Mesenchymal stem cell (in vitro differentiated cells and primary cell): ENCODE results near the gene KCTD12. TPM values are rescaled to one million over a fixed set of nuclear protein-coding genes. Genes with fewer than 3 reads are reported as not detected.

Experiments
- DNase-seq: peaks from one replicate; pipeline ENCODE4 v3.0.0-alpha.2; 2013
- H2AFZ ChIP-seq: one replicate; pipeline ENCODE4 v1.6.1; 2013; ENCODE audit warnings: low read depth, mild to moderate bottlenecking, control low read depth, inconsistent platforms, low read length, moderate library complexity
- H2AK5ac ChIP-seq: 2 replicates; pipeline ENCODE4 v1.6.1; 2013; ENCODE audit warnings: low read length, moderate library complexity, mild to moderate bottlenecking, inconsistent platforms; ENCODE audit not compliant: severe bottlenecking
- H2BK120ac ChIP-seq: one replicate; pipeline ENCODE4 v1.6.1; 2013; ENCODE audit warnings: low read depth, mild to moderate bottlenecking, inconsistent platforms, low read length, moderate library complexity
- H2BK12ac ChIP-seq, 2 experiments: one replicate each; pipeline ENCODE4 v1.6.1; 2013; ENCODE audit warnings: inconsistent platforms in 2 of 2, low read length in 2 of 2, mild to moderate bottlenecking in 2 of 2, moderate library complexity in 2 of 2, control low read depth in 1 of 2
- H2BK15ac ChIP-seq: one replicate; pipeline ENCODE4 v1.6.1; 2013; ENCODE audit warnings: mild to moderate bottlenecking, low read depth, inconsistent platforms; ENCODE audit not compliant: poor library complexity, severe bottlenecking
- H2BK5ac ChIP-seq: 2 replicates; pipeline ENCODE4 v1.6.1; 2013; ENCODE audit warnings: low read depth, mild to moderate bottlenecking, low read length, control low read depth, inconsistent platforms; ENCODE audit not compliant: poor library complexity, severe bottlenecking
- H3K14ac ChIP-seq, 2 experiments: one replicate each; pipeline ENCODE4 v1.6.1; 2013; ENCODE audit warnings: inconsistent platforms in 2 of 2, low read length in 2 of 2, control low read depth in 1 of 2, mild to moderate bottlenecking in 1 of 2, moderate library complexity in 1 of 2
- H3K18ac ChIP-seq, 2 experiments: one replicate each; pipeline ENCODE4 v1.6.1; 2013; ENCODE audit warnings: inconsistent platforms in 2 of 2, low read length in 2 of 2, control low read depth in 1 of 2, low read depth in 1 of 2, mild to moderate bottlenecking in 1 of 2
- H3K23ac ChIP-seq, 2 experiments: one replicate each; pipeline ENCODE4 v1.6.1; 2013; ENCODE audit warnings: inconsistent platforms in 2 of 2, low read length in 2 of 2, mild to moderate bottlenecking in 2 of 2, moderate library complexity in 2 of 2, control low read depth in 1 of 2
- H3K27ac ChIP-seq: 2 replicates; pipeline ENCODE4 v1.5.1; 2013; ENCODE audit warnings: mild to moderate bottlenecking, moderate library complexity, low read length, control low read depth, inconsistent platforms; ENCODE audit not compliant: poor library complexity, severe bottlenecking
- H3K27me3 ChIP-seq, 2 experiments: 2 replicates each; pipeline versions ENCODE4 v1.6.1 to v1.7.0; 2013; ENCODE audit warnings: low read length in 2 of 2, mild to moderate bottlenecking in 2 of 2, moderate library complexity in 2 of 2, control low read depth in 1 of 2, inconsistent platforms in 1 of 2; ENCODE audit not compliant: control insufficient read depth in 1 of 2, insufficient read depth in 1 of 2
- H3K36me3 ChIP-seq, 2 experiments: 2 replicates each; pipeline versions ENCODE4 v1.6.1 to v1.7.0; 2013; ENCODE audit warnings: low read length in 2 of 2, control low read depth in 1 of 2, inconsistent platforms in 1 of 2, low read depth in 1 of 2, mild to moderate bottlenecking in 1 of 2; ENCODE audit not compliant: insufficient read depth in 2 of 2, control insufficient read depth in 1 of 2
- H3K4ac ChIP-seq, 2 experiments: one replicate each; pipeline ENCODE4 v1.6.1; 2013; ENCODE audit warnings: inconsistent platforms in 2 of 2, low read length in 2 of 2, mild to moderate bottlenecking in 2 of 2, moderate library complexity in 2 of 2, control low read depth in 1 of 2, low read depth in 1 of 2
- H3K4me1 ChIP-seq: 2 replicates; pipeline ENCODE4 v1.6.1; 2013; ENCODE audit warnings: low read depth, low read length, control low read depth; ENCODE audit not compliant: control insufficient read depth, insufficient read depth
- H3K4me2 ChIP-seq: 2 replicates; pipeline ENCODE4 v1.6.1; 2013; ENCODE audit warnings: low read length, mild to moderate bottlenecking, inconsistent platforms; ENCODE audit not compliant: poor library complexity, severe bottlenecking
- H3K4me3 ChIP-seq, 2 experiments: 2 replicates each; pipeline versions ENCODE4 v1.5.1 to v1.7.0; 2013; ENCODE audit warnings: low read length in 2 of 2, mild to moderate bottlenecking in 2 of 2, control low read depth in 1 of 2, low read depth in 1 of 2; ENCODE audit not compliant: insufficient read depth in 1 of 2
- H3K79me1 ChIP-seq: replicated peaks from 2 replicates; pipeline ENCODE4 v1.6.1; 2013; ENCODE audit warnings: mild to moderate bottlenecking, control low read depth, low read length, inconsistent platforms; ENCODE audit not compliant: poor library complexity, severe bottlenecking
- H3K9ac ChIP-seq: 2 replicates; pipeline ENCODE4 v1.7.0; 2013; ENCODE audit warnings: mild to moderate bottlenecking, low read length, moderate library complexity
- H3K9me3 ChIP-seq: 2 replicates; pipeline ENCODE4 v1.7.0; 2013; ENCODE audit warnings: mild to moderate bottlenecking, low read length; ENCODE audit not compliant: control insufficient read depth
- H4K8ac ChIP-seq: one replicate; pipeline ENCODE4 v1.6.1; 2013; ENCODE audit warnings: inconsistent platforms, mild to moderate bottlenecking, low read length, moderate library complexity
- H4K91ac ChIP-seq: one replicate; pipeline ENCODE4 v1.6.1; 2013; ENCODE audit warnings: mild to moderate bottlenecking, low read length, inconsistent platforms
- WGBS: methylation state at CpG from one replicate; pipeline ENCODE4 v1.1.7; 2013; ENCODE audit warnings: mixed read lengths; 5-methylcytosine and 5-hydroxymethylcytosine counted together
- polyA plus RNA-seq, 2 experiments: library from polyadenylated mRNA; stranded (reverse); fragments of 200-250 nt; gene quantifications; one replicate each; pipeline ENCODE4 v1.2.3, GENCODE V29; 2013

The KCTD12 gene
- 51.9 TPM for polyA plus RNA-seq (2013, experiment 1 of 2)
- 53.8 TPM for polyA plus RNA-seq (2013, experiment 2 of 2)

GRCh38 chr13:76886292-76887075 lies at the start of gene KCTD12:
Gene KCTD12, minus strand, starts transcription at chr13:76886405. Its CDS starts 257 bp downstream, at chr13:76886148.
- 1% methylated on average over 37 of the region's 83 CpGs for WGBS
- peak within 1 kb of the TSS; percentile 73 for H4K8ac ChIP-seq
- peak within 1 kb of the TSS; percentile 48 to 95 for H3K4ac ChIP-seq
- no peaks in the 10 kb centered on the region for H3K9me3 ChIP-seq
- H2AK5ac ChIP-seq: no peak within 1 kb of the TSS
- H3K18ac ChIP-seq: peak within 1 kb of the TSS; percentile 90 to 98
- H3K23ac ChIP-seq: peak within 1 kb of the TSS in 1 of 2 experiments; percentile 46
- peak within 1 kb of the TSS; percentile 12 for H3K27ac ChIP-seq
- H3K4me2 ChIP-seq: peak within 1 kb of the TSS; percentile 96
- peak within 1 kb of the TSS; percentile 51 for H2BK120ac ChIP-seq
- peak within 1 kb of the TSS; percentile 40 to 90 for H2BK12ac ChIP-seq
- H3K14ac ChIP-seq: peak within 1 kb of the TSS in 1 of 2 experiments; percentile 96
- H3K4me1 ChIP-seq: peaks cover 12% of the 10 kb centered on the region
- peak within 1 kb of the TSS; percentile 91 for H3K9ac ChIP-seq
- peak within 1 kb of the TSS; percentile 92 for H2AFZ ChIP-seq
- DNase-seq: peak; percentile 86
- peak within 1 kb of the TSS; percentile 88 to 95 for H3K4me3 ChIP-seq
- peak within 1 kb of the TSS; percentile 74 for H2BK15ac ChIP-seq
- H4K91ac ChIP-seq: peak within 1 kb of the TSS; percentile 63
- peaks cover 4% of the 10 kb centered on the region for H3K79me1 ChIP-seq
- peaks cover 0 to 13% of the 10 kb centered on the region in 2 experiments for H3K36me3 ChIP-seq
- no peak within 1 kb of the TSS for H2BK5ac ChIP-seq
- H3K27me3 ChIP-seq: peaks cover 0 to 4% of the 10 kb centered on the region in 2 experiments

- Histone ChIP-seq H3K27ac (no peak overlapping the region), H3K27me3 (no peaks in the 10 kb centered on the region)
- no CpG with 5 or more reads among the region's 1 CpG for WGBS
Measured at GRCh38 chr13:76934671-76935070, 48.5 kb upstream of the KCTD12 start.

GRCh38 chr13:76932076-76932475 lies 45.9 kb upstream of the KCTD12 start:
- Histone ChIP-seq H3K4me3 (no peak overlapping the region), H3K18ac (no peak overlapping the region), H3K79me1 (no peaks in the 10 kb centered on the region), H3K36me3 (no peaks in the 10 kb centered on the region), H2BK15ac (no peak overlapping the region), H2BK12ac (no peak overlapping the region), H3K27me3 (no peaks in the 10 kb centered on the region), H3K4ac (no peak overlapping the region), H3K23ac (no peak overlapping the region), H2AK5ac (no peak overlapping the region), H2AFZ (no peak overlapping the region), H3K4me2 (no peak overlapping the region), H2BK120ac (no peak overlapping the region), H4K8ac (no peak overlapping the region), H4K91ac (no peak overlapping the region), H3K4me1 (no peaks in the 10 kb centered on the region), H2BK5ac (no peak overlapping the region), H3K9ac (no peak overlapping the region), H3K14ac (no peak overlapping the region), H3K27ac (no peak overlapping the region), H3K9me3 (peaks cover 25% of the 10 kb centered on the region)
- no peak for DNase-seq
- WGBS: 63% methylated on average over 2 of the region's 4 CpGs

More at GRCh38 chr13:76934671-76935070, 48.5 kb upstream of the KCTD12 start:
- Histone ChIP-seq H2BK120ac (no peak overlapping the region), H4K91ac (no peak overlapping the region), H3K9ac (no peak overlapping the region), H3K4me3 (no peak overlapping the region), H3K4me1 (peaks cover 2% of the 10 kb centered on the region), H3K79me1 (no peaks in the 10 kb centered on the region), H2AK5ac (no peak overlapping the region), H3K9me3 (peaks cover 25% of the 10 kb centered on the region), H2BK15ac (no peak overlapping the region), H2AFZ (no peak overlapping the region), H4K8ac (no peak overlapping the region), H3K14ac (no peak overlapping the region), H3K36me3 (no peaks in the 10 kb centered on the region), H3K4me2 (no peak overlapping the region), H3K4ac (no peak overlapping the region), H2BK12ac (no peak overlapping the region), H2BK5ac (no peak overlapping the region), H3K23ac (no peak overlapping the region), H3K18ac (no peak overlapping the region)
- DNase-seq: no peak

GRCh38 chr13:76929851-76930374 lies 43.7 kb upstream of the KCTD12 start:
- 100% methylated on average over 2 of the region's 2 CpGs for WGBS
- Histone ChIP-seq H3K27ac (no peak overlapping the region), H3K4me1 (no peaks in the 10 kb centered on the region), H3K18ac (no peak overlapping the region), H2BK5ac (no peak overlapping the region), H3K4me2 (no peak overlapping the region), H4K91ac (no peak overlapping the region), H2AK5ac (no peak overlapping the region), H3K9ac (no peak overlapping the region), H3K9me3 (peaks cover 20% of the 10 kb centered on the region), H3K14ac (no peak overlapping the region), H2BK120ac (no peak overlapping the region), H3K4ac (no peak overlapping the region), H4K8ac (no peak overlapping the region), H2BK12ac (no peak overlapping the region), H2AFZ (no peak overlapping the region), H3K36me3 (no peaks in the 10 kb centered on the region), H3K4me3 (no peak overlapping the region), H3K23ac (no peak overlapping the region), H2BK15ac (no peak overlapping the region), H3K27me3 (no peaks in the 10 kb centered on the region), H3K79me1 (no peaks in the 10 kb centered on the region)
- no peak for DNase-seq
